ENCODE data around the gene GRPEL2. TPM values are rescaled to one million over a fixed set of nuclear protein-coding genes. Genes with fewer than 3 reads are reported as not detected.

Gene GRPEL2
- total RNA-seq, 1 donor from 2014 or later: 11.6 TPM

GRCh38 chr5:149314571-149315111 is 30.7 kb upstream of the GRPEL2 start:
- DNase-seq (ENCODE audit: missing footprints) (no peak), ATAC-seq (no peak)
- intact Hi-C loops (cut with DNase I): loop anchor here (5.0 kb wide), 2 partner anchors 53 to 253 kb away; no protein-coding TSS in a partner anchor

- DNase-seq (ENCODE audit: missing footprints) (no peak), ATAC-seq (no peak)
- intact Hi-C loops (cut with DNase I): loop anchor here (5.0 kb wide), 2 partner anchors 52 to 252 kb away; no protein-coding TSS in a partner anchor
These were observed 29.5 kb upstream of the GRPEL2 start for GRCh38 chr5:149315753-149316152.

- ATAC-seq: no peak
- intact Hi-C loops (cut with DNase I): loop anchor here (5.0 kb wide), 2 partner anchors 50 to 250 kb away; no protein-coding TSS in a partner anchor
These were observed 27.8 kb upstream of the GRPEL2 start for GRCh38 chr5:149317281-149318048.

GRCh38 chr5:149319174-149319573 is 26.1 kb upstream of the GRPEL2 start:
- no peak for DNase-seq (ENCODE audit: missing footprints)
- intact Hi-C loops (cut with DNase I): loop anchor here (1.0 to 5.0 kb wide), 3 partner anchors 47 to 248 kb away; no protein-coding TSS in a partner anchor
- no peak for ATAC-seq

More at GRCh38 chr5:149317281-149318048, 27.8 kb upstream of the GRPEL2 start:
- DNase-seq (ENCODE audit: missing footprints): no peak

- DNase-seq (ENCODE audit: missing footprints): peak; percentile 92
- ATAC-seq: peak; percentile 92
- intact Hi-C loops (cut with DNase I): no loop called here
These were observed 24.4 kb upstream of the GRPEL2 start for GRCh38 chr5:149320791-149321330.

- DNase-seq (ENCODE audit: missing footprints) (no peak), ATAC-seq (no peak)
- intact Hi-C loops (cut with DNase I): no loop called here
These were observed 22.8 kb upstream of the GRPEL2 start for GRCh38 chr5:149322518-149322917.

GRCh38 chr5:149323210-149323609 is 22.1 kb upstream of the GRPEL2 start:
- DNase-seq (ENCODE audit: missing footprints) (no peak), ATAC-seq (no peak)
- intact Hi-C loops (cut with DNase I): no loop called here

- DNase-seq (ENCODE audit: missing footprints): no peak
- intact Hi-C loops (cut with DNase I): no loop called here
- no peak for ATAC-seq
These were observed 21.6 kb upstream of the GRPEL2 start for GRCh38 chr5:149323621-149324205.

- no peak for DNase-seq (ENCODE audit: missing footprints)
These were observed 20.7 kb upstream of the GRPEL2 start for GRCh38 chr5:149324641-149325040.

GRCh38 chr5:149325166-149325735 is 20.0 kb upstream of the GRPEL2 start:
- ATAC-seq: no peak
- DNase-seq (ENCODE audit: missing footprints): no peak
- intact Hi-C loops (cut with DNase I): no loop called here

More at GRCh38 chr5:149324641-149325040, 20.7 kb upstream of the GRPEL2 start:
- intact Hi-C loops (cut with DNase I): no loop called here
- ATAC-seq: no peak

- ATAC-seq: no peak
- DNase-seq (ENCODE audit: missing footprints): no peak
- intact Hi-C loops (cut with DNase I): no loop called here
These were observed 19.4 kb upstream of the GRPEL2 start for GRCh38 chr5:149325894-149326293.

GRCh38 chr5:149326611-149327010 is 18.7 kb upstream of the GRPEL2 start:
- ATAC-seq: no peak
- intact Hi-C loops (cut with DNase I): no loop called here
- DNase-seq (ENCODE audit: missing footprints): no peak

GRCh38 chr5:149328177-149328576 is 17.1 kb upstream of the GRPEL2 start:
- ATAC-seq: no peak
- intact Hi-C loops (cut with DNase I): no loop called here
- DNase-seq (ENCODE audit: missing footprints): no peak

- DNase-seq (ENCODE audit: missing footprints) (no peak), ATAC-seq (no peak)
- intact Hi-C loops (cut with DNase I): no loop called here
These were observed 11.4 kb upstream of the GRPEL2 start for GRCh38 chr5:149333711-149334443.

- ATAC-seq (no peak), DNase-seq (ENCODE audit: missing footprints) (no peak)
- intact Hi-C loops (cut with DNase I): no loop called here
These were observed 7.6 kb upstream of the GRPEL2 start for GRCh38 chr5:149337736-149338135.

- intact Hi-C loops (cut with DNase I): no loop called here
- DNase-seq (ENCODE audit: missing footprints) (no peak), ATAC-seq (no peak)
These were observed 6.9 kb upstream of the GRPEL2 start for GRCh38 chr5:149338364-149338763.

- no peak for DNase-seq (ENCODE audit: missing footprints)
- intact Hi-C loops (cut with DNase I): no loop called here
- ATAC-seq: no peak
These were observed 4.4 kb upstream of the GRPEL2 start for GRCh38 chr5:149340920-149341319.

- intact Hi-C loops (cut with DNase I): no loop called here
- DNase-seq (ENCODE audit: missing footprints): no peak
- no peak for ATAC-seq
These were observed 3.4 kb upstream of the GRPEL2 start for GRCh38 chr5:149341876-149342275.

- DNase-seq (ENCODE audit: missing footprints) (no peak), ATAC-seq (no peak)
- intact Hi-C loops (cut with DNase I): no loop called here
These were observed 1.1 kb upstream of the GRPEL2 start for GRCh38 chr5:149344151-149344550.
